A673 (cell line): ENCODE measurements around the gene DSCAML1. TPM values are rescaled to one million over a fixed set of nuclear protein-coding genes. Genes with fewer than 3 reads are reported as not detected.

ENCODE experiments used
- BruUV-seq: library from RNA; stranded (reverse); fragments of 400-500 nt; replicated peaks from 2 replicates; lab custom pipeline; 2021; lab: Mats Ljungman, UMichigan
- CTCF ChIA-PET: fragments of 300-600 bp; sonication (Branson Sonifier 250); formaldehyde crosslinking; loops from one replicate; lab custom pipeline; 2022; ENCODE audit warnings: antibody characterized with exemption; lab: Charles Lee
- POLR2A ChIA-PET: fragments of 300-600 bp; sonication (Branson Sonifier 250); formaldehyde crosslinking; loops from one replicate; lab custom pipeline; 2022; ENCODE audit warnings: antibody characterized with exemption; ENCODE audit not compliant: low non-redundant PET; lab: Charles Lee
- DNase-seq: peaks from one replicate; pipeline ENCODE4 v3.0.0-alpha.2; 2015; ENCODE audit warnings: low spot score
- H3K27ac ChIP-seq: fragments of 200-600 bp; sonication (generic); 2 replicates; pipeline ENCODE4 v1.5.1; 2016; ENCODE audit warnings: mixed run types, low read depth, mild to moderate bottlenecking, mixed read lengths, antibody characterized with exemption, low read length; ENCODE audit not compliant: poor library complexity, severe bottlenecking
- H3K27me3 ChIP-seq: fragments of 200-600 bp; sonication (generic); replicated peaks from 2 replicates; pipeline ENCODE4 v1.6.1; 2017; ENCODE audit warnings: mixed run types, low read depth, mild to moderate bottlenecking, mixed read lengths, antibody characterized with exemption, low read length; ENCODE audit not compliant: insufficient read depth, poor library complexity
- H3K36me3 ChIP-seq: fragments of 200-600 bp; sonication (generic); 2 replicates; pipeline ENCODE4 v1.6.1; 2016; ENCODE audit warnings: mixed run types, mild to moderate bottlenecking, mixed read lengths, antibody characterized with exemption, low read length; ENCODE audit not compliant: insufficient read depth, poor library complexity, severe bottlenecking
- H3K4me1 ChIP-seq: fragments of 200-600 bp; sonication (generic); 2 replicates; pipeline ENCODE4 v1.6.1; 2017; ENCODE audit warnings: mixed run types, mild to moderate bottlenecking, mixed read lengths, antibody characterized with exemption, low read length; ENCODE audit not compliant: insufficient read depth, poor library complexity, severe bottlenecking
- H3K4me3 ChIP-seq: fragments of 200-600 bp; sonication (generic); 2 replicates; pipeline ENCODE4 v1.5.1; 2016; ENCODE audit warnings: low read depth, mixed run types, mild to moderate bottlenecking, mixed read lengths, low read length; ENCODE audit not compliant: poor library complexity, severe bottlenecking
- H3K9me3 ChIP-seq: fragments of 200-600 bp; sonication (generic); 2 replicates; pipeline ENCODE4 v1.6.1; 2016; ENCODE audit warnings: mixed run types, low read depth, mild to moderate bottlenecking, mixed read lengths, antibody characterized with exemption, low read length; ENCODE audit not compliant: poor library complexity, severe bottlenecking
- CTCF ChIP-seq: fragments of 300-800, 200-600 bp; sonication (generic); conservative IDR thresholded peaks from 2 replicates; pipeline ENCODE4 v1.5.1; 2017; ENCODE audit warnings: low read depth, mild to moderate bottlenecking, antibody characterized with exemption, low read length, moderate library complexity, mixed read lengths
- EZH2 ChIP-seq: fragments of 200-600 bp; sonication (generic); IDR thresholded peaks from 2 replicates; pipeline ENCODE4 v1.6.1; 2017; ENCODE audit warnings: borderline replicate concordance, low read depth, mild to moderate bottlenecking, mixed read lengths, antibody characterized with exemption, low read length; ENCODE audit not compliant: poor library complexity, severe bottlenecking
- intact Hi-C: fragments of 100-400 bp; cut with micrococcal nuclease; formaldehyde crosslinking; loops from one replicate; pipeline ENCODE4 v1.10.0; 2022; ENCODE audit not compliant: unreplicated experiment
- total RNA-seq: library from RNA; stranded (reverse); gene quantifications from 2 replicates; pipeline ENCODE4 v1.2.3, GENCODE V29; 2021

Gene DSCAML1
- total RNA-seq, 1 experiment from 2014 or later = not detected

GRCh38 chr11:117681438-117681837 lies 115.6 kb downstream of the DSCAML1 start:
- Histone ChIP-seq H3K36me3 (no peaks in the 10 kb centered on the region), H3K27ac (no peak overlapping the region), H3K27me3 (peaks cover 47% of the 10 kb centered on the region), H3K4me1 (no peaks in the 10 kb centered on the region), H3K4me3 (no peak overlapping the region), H3K9me3 (no peaks in the 10 kb centered on the region)
- intact Hi-C loops = no loop called here
- ChIA-PET CTCF (no interaction called here), POLR2A (no interaction called here)
- no TSS peak for BruUV-seq
- no peak for DNase-seq
- TF ChIP-seq CTCF = no peak
- no peak for TF ChIP-seq EZH2

- no peak for TF ChIP-seq EZH2
- no peak for TF ChIP-seq CTCF
- H3K27ac ChIP-seq = no peak overlapping the region
- intact Hi-C loops = no loop called here
- no peak for DNase-seq
- H3K4me3 ChIP-seq = no peak overlapping the region
- ChIA-PET POLR2A (no interaction called here), CTCF (no interaction called here)
- H3K9me3 ChIP-seq = no peaks in the 10 kb centered on the region
- no peaks in the 10 kb centered on the region for H3K4me1 ChIP-seq
- H3K27me3 ChIP-seq = peaks cover 64% of the 10 kb centered on the region
- no peaks in the 10 kb centered on the region for H3K36me3 ChIP-seq
- no TSS peak for BruUV-seq
Measured at GRCh38 chr11:117679461-117679860, 117.6 kb downstream of the DSCAML1 start.

- H3K36me3 ChIP-seq = no peaks in the 10 kb centered on the region
- DNase-seq = no peak
- no peak overlapping the region for H3K27ac ChIP-seq
- peaks cover 70% of the 10 kb centered on the region for H3K27me3 ChIP-seq
- H3K4me3 ChIP-seq = no peak overlapping the region
- ChIA-PET CTCF (no interaction called here), POLR2A (no interaction called here)
- H3K4me1 ChIP-seq = no peaks in the 10 kb centered on the region
- no peaks in the 10 kb centered on the region for H3K9me3 ChIP-seq
- BruUV-seq = no TSS peak
- TF ChIP-seq EZH2 (no peak), CTCF (no peak)
- intact Hi-C loops = no loop called here
Measured at GRCh38 chr11:117678658-117679406, 118.2 kb downstream of the DSCAML1 start.
